BE2C (cell line): Measurements from ENCODE around the gene GNG12.

ENCODE experiments used
- DNase-seq: peaks from one replicate; pipeline ENCODE4 v3.0.0-alpha.2; 2020
- H3K27me3 ChIP-seq: fragments of 250-450 bp; sonication (Bioruptor Pico); 2 replicates; pipeline ENCODE4 v1.5.1; 2020; ENCODE audit warnings: mild to moderate bottlenecking
- H3K36me3 ChIP-seq: fragments of 250-450 bp; sonication (Bioruptor Pico); 2 replicates; pipeline ENCODE4 v1.5.1; 2020; ENCODE audit warnings: mild to moderate bottlenecking
- H3K4me1 ChIP-seq: fragments of 250-450 bp; sonication (Bioruptor Pico); 2 replicates; pipeline ENCODE4 v1.5.1; 2020
- H3K4me3 ChIP-seq: 2 replicates; pipeline ENCODE4 v1.5.1; 2011; ENCODE audit warnings: low read depth, low read length
- H3K9me3 ChIP-seq: fragments of 250-450 bp; sonication (Bioruptor Pico); 2 replicates; pipeline ENCODE4 v1.5.1; 2020
- CTCF ChIP-seq: IDR thresholded peaks from 2 replicates; pipeline ENCODE4 v1.5.1; 2012; ENCODE audit warnings: mild to moderate bottlenecking, low read depth, low read length

Gene GNG12

GRCh38 chr1:67847466-67847865, 14.2 kb upstream of the GNG12 start:
- no peak for TF ChIP-seq CTCF
- Histone ChIP-seq H3K36me3 (no peaks in the 10 kb centered on the region), H3K4me3 (no peak overlapping the region), H3K9me3 (no peaks in the 10 kb centered on the region), H3K27me3 (no peaks in the 10 kb centered on the region), H3K4me1 (no peaks in the 10 kb centered on the region; the same call in 1 of the 2 replicates)
- DNase-seq: no peak

DNA sequence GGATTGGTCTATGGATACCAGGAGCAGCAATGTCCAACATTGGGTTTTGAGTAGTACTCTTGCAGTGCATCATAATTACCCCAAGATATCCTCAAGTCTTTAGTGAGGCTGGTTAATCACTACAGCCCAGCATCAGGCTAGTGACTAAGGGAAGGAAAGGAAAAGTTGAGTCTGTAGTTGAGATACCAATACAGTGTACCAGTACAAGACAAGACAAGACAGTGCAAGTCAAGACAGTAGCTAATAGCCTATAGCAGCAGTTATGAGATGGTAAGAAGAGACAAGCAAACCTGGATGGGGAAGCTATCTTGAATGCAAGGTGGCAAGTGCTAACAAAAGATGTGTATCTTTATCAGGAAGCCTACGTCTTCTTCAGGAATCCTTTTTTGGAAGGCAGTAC, 13.3 kb upstream of the GNG12 start:
- Histone ChIP-seq H3K36me3 (no peaks in the 10 kb centered on the region), H3K9me3 (no peaks in the 10 kb centered on the region), H3K4me3 (no peak overlapping the region), H3K4me1 (no peaks in the 10 kb centered on the region; the same call in 1 of the 2 replicates), H3K27me3 (no peaks in the 10 kb centered on the region)
- TF ChIP-seq CTCF: no peak
- no peak for DNase-seq

DNA sequence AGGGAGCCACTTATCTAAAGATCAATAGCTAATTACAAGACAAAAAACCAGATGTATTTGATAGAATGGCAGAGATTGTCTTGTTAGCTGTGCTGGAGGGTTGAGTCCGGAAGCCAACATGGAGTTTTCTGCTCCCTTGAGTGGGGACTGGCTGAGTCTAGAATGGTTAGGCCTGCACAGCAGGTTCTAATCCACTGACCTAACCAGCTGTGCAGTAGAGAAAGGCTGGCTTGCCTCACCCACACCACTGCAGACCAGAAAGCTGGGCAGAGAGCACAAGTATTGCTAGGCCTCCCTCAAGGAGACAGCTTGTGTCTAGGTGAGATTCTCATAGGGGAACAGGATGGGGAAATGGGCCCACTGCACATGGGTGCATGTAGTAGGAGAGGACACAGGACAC, 11.7 kb upstream of the GNG12 start:
- DNase-seq: no peak
- Histone ChIP-seq H3K4me3 (no peak overlapping the region), H3K27me3 (no peaks in the 10 kb centered on the region), H3K9me3 (no peaks in the 10 kb centered on the region), H3K4me1 (no peaks in the 10 kb centered on the region), H3K36me3 (no peaks in the 10 kb centered on the region)
- TF ChIP-seq CTCF: no peak

- Histone ChIP-seq H3K27me3 (no peaks in the 10 kb centered on the region), H3K4me3 (no peak overlapping the region), H3K36me3 (no peaks in the 10 kb centered on the region), H3K9me3 (no peaks in the 10 kb centered on the region), H3K4me1 (no peaks in the 10 kb centered on the region)
- no peak for DNase-seq
- TF ChIP-seq CTCF: no peak
Measured at GRCh38 chr1:67843746-67844145, 10.5 kb upstream of the GNG12 start.

DNA sequence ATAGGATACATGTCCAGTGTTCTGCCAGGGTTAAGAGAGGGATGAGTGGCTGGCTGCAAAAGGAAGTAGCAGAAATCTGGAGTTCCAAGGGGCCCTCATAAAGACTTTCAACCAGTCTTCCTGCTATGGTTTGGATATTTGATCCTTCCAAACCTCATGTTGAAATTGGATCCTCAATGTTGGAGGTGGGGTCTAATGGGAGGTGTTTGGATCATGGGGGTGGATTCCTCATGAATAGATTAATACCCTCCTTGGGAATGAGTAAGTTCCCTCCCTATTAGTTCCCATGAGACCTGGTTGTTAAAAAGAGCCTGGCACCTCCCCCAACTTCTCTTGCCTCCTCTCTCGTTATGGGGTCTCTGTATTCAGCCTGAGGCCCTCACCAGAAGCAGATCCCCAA, 10.1 kb upstream of the GNG12 start:
- H3K9me3 ChIP-seq: no peaks in the 10 kb centered on the region
- H3K4me3 ChIP-seq: no peak overlapping the region
- H3K27me3 ChIP-seq: no peaks in the 10 kb centered on the region
- no peak for DNase-seq
- no peaks in the 10 kb centered on the region for H3K4me1 ChIP-seq
- no peaks in the 10 kb centered on the region for H3K36me3 ChIP-seq
- no peak for TF ChIP-seq CTCF

DNA sequence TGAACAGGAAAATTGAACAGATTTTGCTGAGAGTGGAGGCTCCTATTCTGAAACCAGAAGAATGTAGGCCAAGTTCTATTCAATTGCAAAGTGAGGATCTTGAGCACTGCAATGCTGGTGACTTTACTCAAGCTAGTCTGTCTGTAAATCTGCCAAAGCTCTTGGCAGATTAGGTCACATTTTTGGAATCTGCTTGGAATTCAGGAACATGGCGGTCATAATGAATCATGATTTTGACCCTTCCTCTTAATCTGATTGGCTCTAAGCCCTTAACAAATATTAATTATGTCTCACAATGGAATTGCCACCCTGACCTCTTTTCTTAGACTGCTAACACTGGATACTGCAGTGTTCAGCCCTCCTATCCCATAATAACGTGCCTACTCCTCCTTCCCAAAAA, 7.2 kb upstream of the GNG12 start:
- no peak for DNase-seq
- no peaks in the 10 kb centered on the region for H3K4me1 ChIP-seq
- no peaks in the 10 kb centered on the region for H3K27me3 ChIP-seq
- H3K36me3 ChIP-seq: no peaks in the 10 kb centered on the region
- TF ChIP-seq CTCF: no peak
- no peaks in the 10 kb centered on the region for H3K9me3 ChIP-seq
- H3K4me3 ChIP-seq: no peak overlapping the region
